Measurements from ENCODE around the gene VAMP1.
"Not testable (repeated sequence)": the region's sequence is repeated elsewhere in the genome, so short reads cannot be mapped to it uniquely, and the experiment has no call there.

VAMP1 gene

GRCh38 chr12:6470375-6471163 is at the start of gene VAMP1:
VAMP1 (minus strand) TSS chr12:6470677; CDS start chr12:6470531, 146 bp downstream.
- peak; percentile 98 for DNase-seq (ENCODE audit: low read depth)

- no peak for DNase-seq (ENCODE audit: low read depth)
These were observed 49.7 kb upstream of the VAMP1 start for GRCh38 chr12:6520186-6520585.

- no peak for DNase-seq (ENCODE audit: low read depth)
These were observed 37.6 kb upstream of the VAMP1 start for GRCh38 chr12:6508087-6508486.

GRCh38 chr12:6507102-6507998 is 36.9 kb upstream of the VAMP1 start:
- no peak for DNase-seq (ENCODE audit: low read depth)

GRCh38 chr12:6500466-6500865 is 30.0 kb upstream of the VAMP1 start:
- no peak for DNase-seq (ENCODE audit: low read depth)

GRCh38 chr12:6497291-6497690 is 26.8 kb upstream of the VAMP1 start:
- not testable (repeated sequence) for DNase-seq (ENCODE audit: low read depth)

- peak; percentile 28 for DNase-seq (ENCODE audit: low read depth)
These were observed 24.5 kb upstream of the VAMP1 start for GRCh38 chr12:6494968-6495367.

GRCh38 chr12:6494258-6494743 is 23.8 kb upstream of the VAMP1 start:
- DNase-seq (ENCODE audit: low read depth), result peak; percentile 49

- DNase-seq (ENCODE audit: low read depth), result peak; percentile 98
These were observed 23.2 kb upstream of the VAMP1 start, which contains the start of gene NCAPD2 for GRCh38 chr12:6493497-6494257. NCAPD2 (plus strand) TSS chr12:6494102; CDS start chr12:6495099, 997 bp downstream.

GRCh38 chr12:6492838-6493496 is 22.5 kb upstream of the VAMP1 start, which contains the start of gene MRPL51:
MRPL51 (minus strand) TSS chr12:6493262; CDS start chr12:6493136, 126 bp downstream.
- peak; percentile 97 for DNase-seq (ENCODE audit: low read depth)

GRCh38 chr12:6490673-6491072 is 20.2 kb upstream of the VAMP1 start:
- not testable (repeated sequence) for DNase-seq (ENCODE audit: low read depth)

- DNase-seq (ENCODE audit: low read depth), result no peak
These were observed 19.0 kb upstream of the VAMP1 start for GRCh38 chr12:6489449-6489848.

GRCh38 chr12:6488240-6488639 is 17.8 kb upstream of the VAMP1 start:
- DNase-seq (ENCODE audit: low read depth), result no peak

- peak; percentile 50 for DNase-seq (ENCODE audit: low read depth)
These were observed 7.9 kb upstream of the VAMP1 start for GRCh38 chr12:6478416-6478815.

GRCh38 chr12:6477601-6478377 is 7.3 kb upstream of the VAMP1 start:
- DNase-seq (ENCODE audit: low read depth), result not testable (repeated sequence)

GRCh38 chr12:6476489-6476888 is 6.0 kb upstream of the VAMP1 start:
- peak; percentile 52 for DNase-seq (ENCODE audit: low read depth)

- DNase-seq (ENCODE audit: low read depth), result not testable (repeated sequence)
These were observed 4.9 kb upstream of the VAMP1 start for GRCh38 chr12:6475233-6475975.

- DNase-seq (ENCODE audit: low read depth), result no peak
These were observed 2.0 kb upstream of the VAMP1 start for GRCh38 chr12:6472491-6472890.

- peak; percentile 63 for DNase-seq (ENCODE audit: low read depth)
These were observed 1.5 kb upstream of the VAMP1 start for GRCh38 chr12:6471989-6472360.
